ENCODE measurements around the gene A2M. TPM values are rescaled to one million over a fixed set of nuclear protein-coding genes. Genes with fewer than 3 reads are reported as not detected.

A2M gene
- total and polyA plus RNA-seq, 2 experiments from 2014 or later, result 0.92 TPM; not detected in 1

- TF ChIP-seq REST (IDR thresholded peaks at IDR 0.05; ENCODE audit: unreplicated experiment), result no peak
Measured at GRCh38 chr12:9096563-9097176, 19.0 kb downstream of the A2M start (continued).

GRCh38 chr12:9095322-9095721 is 20.4 kb downstream of the A2M start:
- no peak for ATAC-seq
- H3K27me3 Mint-ChIP-seq (ENCODE audit: insufficient read depth, low read depth, poor library complexity), result no peaks in the 10 kb centered on the region
- Histone ChIP-seq H3K36me3 (ENCODE audit: insufficient read depth) (no peaks in the 10 kb centered on the region), H3F3A (replicated peaks; ENCODE audit: low read depth) (no peaks in the 10 kb centered on the region), H3K27me3 (ENCODE audit: insufficient read depth) (no peaks in the 10 kb centered on the region), H3K27ac (ENCODE audit: low read depth) (no peak overlapping the region), H3K4me1 (ENCODE audit: insufficient read depth) (peaks cover 4% of the 10 kb centered on the region), H3K9me2 (ENCODE audit: insufficient read depth) (no peaks in the 10 kb centered on the region), H3K4me3 (no peak overlapping the region), H2AFZ (no peak overlapping the region), H3K79me2 (replicated peaks; ENCODE audit: insufficient read depth) (no peaks in the 10 kb centered on the region), H3K4me2 (no peak overlapping the region), H4K20me1 (replicated peaks; ENCODE audit: insufficient read depth) (no peaks in the 10 kb centered on the region)
- peaks cover 10% of the 10 kb centered on the region; the same call in 2 of the 3 replicates for H3K4me1 Mint-ChIP-seq
- H3K36me3 Mint-ChIP-seq (ENCODE audit: low read depth), result no peaks in the 10 kb centered on the region
- no peaks in the 10 kb centered on the region; the same call in 2 of the 3 replicates for H3K9me3 Mint-ChIP-seq
- TF ChIP-seq ETS1 (IDR thresholded peaks at IDR 0.05) (no peak), EZH2phosphoT487 (IDR thresholded peaks at IDR 0.05; ENCODE audit: unreplicated experiment) (no peak), EZH2 (IDR thresholded peaks at IDR 0.05; ENCODE audit: low read depth, unreplicated experiment) (no peak), ZNF114 (CRISPR knock-in tag; IDR thresholded peaks at IDR 0.05) (no peak), STAT1 (IDR thresholded peaks at IDR 0.05; ENCODE audit: unreplicated experiment) (no peak)
- TF ChIP-seq, protein P1, sequence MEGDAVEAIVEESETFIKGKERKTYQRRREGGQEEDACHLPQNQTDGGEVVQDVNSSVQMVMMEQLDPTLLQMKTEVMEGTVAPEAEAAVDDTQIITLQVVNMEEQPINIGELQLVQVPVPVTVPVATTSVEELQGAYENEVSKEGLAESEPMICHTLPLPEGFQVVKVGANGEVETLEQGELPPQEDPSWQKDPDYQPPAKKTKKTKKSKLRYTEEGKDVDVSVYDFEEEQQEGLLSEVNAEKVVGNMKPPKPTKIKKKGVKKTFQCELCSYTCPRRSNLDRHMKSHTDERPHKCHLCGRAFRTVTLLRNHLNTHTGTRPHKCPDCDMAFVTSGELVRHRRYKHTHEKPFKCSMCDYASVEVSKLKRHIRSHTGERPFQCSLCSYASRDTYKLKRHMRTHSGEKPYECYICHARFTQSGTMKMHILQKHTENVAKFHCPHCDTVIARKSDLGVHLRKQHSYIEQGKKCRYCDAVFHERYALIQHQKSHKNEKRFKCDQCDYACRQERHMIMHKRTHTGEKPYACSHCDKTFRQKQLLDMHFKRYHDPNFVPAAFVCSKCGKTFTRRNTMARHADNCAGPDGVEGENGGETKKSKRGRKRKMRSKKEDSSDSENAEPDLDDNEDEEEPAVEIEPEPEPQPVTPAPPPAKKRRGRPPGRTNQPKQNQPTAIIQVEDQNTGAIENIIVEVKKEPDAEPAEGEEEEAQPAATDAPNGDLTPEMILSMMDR (conservative IDR thresholded peaks at IDR 0.05; ENCODE audit: low read depth in 2 of 2), result no peak
- no peak overlapping the region for H3K27ac Mint-ChIP-seq
- no peak for DNase-seq (ENCODE audit: low spot score)
- H3K4me3 Mint-ChIP-seq, result no peak overlapping the region

Data from GM23338 (cell line).